SK-N-MC (cell line): Measurements from ENCODE around the gene NLRP14.

Experiments
- EZH2 ChIP-seq: fragments of 200-600 bp; sonication (generic); IDR thresholded peaks from one replicate; pipeline ENCODE4 v1.6.1; 2017; ENCODE audit warnings: antibody characterized with exemption
- POLR2AphosphoS5 ChIP-seq: IDR thresholded peaks from 2 replicates; pipeline ENCODE4 v1.6.1; 2012; ENCODE audit warnings: mild to moderate bottlenecking, low read depth, low read length, borderline replicate concordance

GRCh38 chr11:6992457-6993417 is 27.5 kb upstream of the NLRP14 start:
- TF ChIP-seq EZH2 (no peak), POLR2AphosphoS5 (no peak)
